ENCODE data around the gene HTN1.

DNA sequence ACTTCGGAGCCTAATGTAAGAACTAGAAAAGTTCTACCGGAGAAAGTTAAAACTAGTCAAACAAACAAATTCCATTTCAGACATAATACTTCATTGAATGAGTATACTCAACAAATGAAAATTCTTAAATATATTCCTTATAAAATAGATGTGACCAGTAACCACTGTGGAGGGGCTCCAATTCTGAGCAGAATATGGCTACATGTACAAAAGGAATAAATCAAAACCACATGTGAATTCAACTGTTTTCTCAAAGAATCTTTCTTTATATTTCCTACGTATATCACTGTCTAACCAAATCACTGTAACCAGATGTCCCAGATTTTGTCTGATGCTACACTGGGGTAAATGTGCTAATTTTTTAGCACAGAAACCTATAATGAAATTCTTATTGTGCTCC is 49.0 kb downstream of the HTN1 start:
- TF ChIP-seq CEBPB (IDR thresholded peaks at IDR 0.05) (no peak), EP300 (IDR thresholded peaks at IDR 0.05; ENCODE audit: borderline replicate concordance) (no peak), TAF1 (IDR thresholded peaks at IDR 0.05; ENCODE audit: low read depth) (no peak), TCF12 (IDR thresholded peaks at IDR 0.05; ENCODE audit: low read depth) (no peak), FOXM1 (IDR thresholded peaks at IDR 0.05; ENCODE audit: borderline replicate concordance, low read depth) (no peak), TEAD4 (IDR thresholded peaks at IDR 0.05) (no peak)
- TF ChIP-seq, protein P1, sequence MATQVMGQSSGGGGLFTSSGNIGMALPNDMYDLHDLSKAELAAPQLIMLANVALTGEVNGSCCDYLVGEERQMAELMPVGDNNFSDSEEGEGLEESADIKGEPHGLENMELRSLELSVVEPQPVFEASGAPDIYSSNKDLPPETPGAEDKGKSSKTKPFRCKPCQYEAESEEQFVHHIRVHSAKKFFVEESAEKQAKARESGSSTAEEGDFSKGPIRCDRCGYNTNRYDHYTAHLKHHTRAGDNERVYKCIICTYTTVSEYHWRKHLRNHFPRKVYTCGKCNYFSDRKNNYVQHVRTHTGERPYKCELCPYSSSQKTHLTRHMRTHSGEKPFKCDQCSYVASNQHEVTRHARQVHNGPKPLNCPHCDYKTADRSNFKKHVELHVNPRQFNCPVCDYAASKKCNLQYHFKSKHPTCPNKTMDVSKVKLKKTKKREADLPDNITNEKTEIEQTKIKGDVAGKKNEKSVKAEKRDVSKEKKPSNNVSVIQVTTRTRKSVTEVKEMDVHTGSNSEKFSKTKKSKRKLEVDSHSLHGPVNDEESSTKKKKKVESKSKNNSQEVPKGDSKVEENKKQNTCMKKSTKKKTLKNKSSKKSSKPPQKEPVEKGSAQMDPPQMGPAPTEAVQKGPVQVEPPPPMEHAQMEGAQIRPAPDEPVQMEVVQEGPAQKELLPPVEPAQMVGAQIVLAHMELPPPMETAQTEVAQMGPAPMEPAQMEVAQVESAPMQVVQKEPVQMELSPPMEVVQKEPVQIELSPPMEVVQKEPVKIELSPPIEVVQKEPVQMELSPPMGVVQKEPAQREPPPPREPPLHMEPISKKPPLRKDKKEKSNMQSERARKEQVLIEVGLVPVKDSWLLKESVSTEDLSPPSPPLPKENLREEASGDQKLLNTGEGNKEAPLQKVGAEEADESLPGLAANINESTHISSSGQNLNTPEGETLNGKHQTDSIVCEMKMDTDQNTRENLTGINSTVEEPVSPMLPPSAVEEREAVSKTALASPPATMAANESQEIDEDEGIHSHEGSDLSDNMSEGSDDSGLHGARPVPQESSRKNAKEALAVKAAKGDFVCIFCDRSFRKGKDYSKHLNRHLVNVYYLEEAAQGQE (IDR thresholded peaks at IDR 0.05; ENCODE audit: low read depth), result no peak
- TF ChIP-seq, protein P2, sequence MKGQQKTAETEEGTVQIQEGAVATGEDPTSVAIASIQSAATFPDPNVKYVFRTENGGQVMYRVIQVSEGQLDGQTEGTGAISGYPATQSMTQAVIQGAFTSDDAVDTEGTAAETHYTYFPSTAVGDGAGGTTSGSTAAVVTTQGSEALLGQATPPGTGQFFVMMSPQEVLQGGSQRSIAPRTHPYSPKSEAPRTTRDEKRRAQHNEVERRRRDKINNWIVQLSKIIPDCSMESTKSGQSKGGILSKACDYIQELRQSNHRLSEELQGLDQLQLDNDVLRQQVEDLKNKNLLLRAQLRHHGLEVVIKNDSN (IDR thresholded peaks at IDR 0.05), result no peak
